Caco-2 (cell line): Measurements from ENCODE around the gene PHC1. TPM values are rescaled to one million over a fixed set of nuclear protein-coding genes. Genes with fewer than 3 reads are reported as not detected.

Experiments used
- BruUV-seq: library from RNA; stranded (reverse); fragments of 400-500 nt; replicated peaks from 2 replicates; lab custom pipeline; 2021; lab: Mats Ljungman, UMichigan
- CTCF ChIA-PET: fragments of 300-600 bp; sonication (Branson Sonifier 250); formaldehyde crosslinking; loops from one replicate; lab custom pipeline; 2022; ENCODE audit warnings: antibody characterized with exemption; lab: Charles Lee
- POLR2A ChIA-PET: fragments of 300-600 bp; sonication (Branson Sonifier 250); formaldehyde crosslinking; loops from one replicate; lab custom pipeline; 2022; ENCODE audit warnings: antibody characterized with exemption; lab: Charles Lee
- DNase-seq, 2 experiments: peaks; one replicate each; pipeline versions ENCODE4 v3.0.0 to v3.0.0-alpha.2; 2020 to 2022
- H3K27me3 ChIP-seq: replicated peaks from 2 replicates; pipeline ENCODE4 v1.6.0; 2011; ENCODE audit warnings: low read length; ENCODE audit not compliant: control insufficient read depth, insufficient read depth
- H3K36me3 ChIP-seq: 2 replicates; pipeline ENCODE4 v1.5.1; 2011; ENCODE audit warnings: low read length; ENCODE audit not compliant: control insufficient read depth, insufficient read depth
- H3K4me1 ChIP-seq: fragments of 250-450 bp; sonication (Bioruptor Pico); 2 replicates; pipeline ENCODE4 v1.5.1; 2020; ENCODE audit warnings: mild to moderate bottlenecking
- H3K4me3 ChIP-seq: 2 replicates; pipeline ENCODE4 v1.5.1; 2011; ENCODE audit warnings: low read depth, mild to moderate bottlenecking, control low read depth, low read length
- H3K9me3 ChIP-seq: fragments of 250-450 bp; sonication (Bioruptor Pico); 2 replicates; pipeline ENCODE4 v1.5.1; 2020; ENCODE audit warnings: mild to moderate bottlenecking, moderate library complexity
- H3K27ac Mint-ChIP-seq: one replicate; pipeline ENCODE4 v1.8.0; 2022; ENCODE audit warnings: mixed read lengths; ENCODE audit not compliant: unreplicated experiment
- H3K27me3 Mint-ChIP-seq: one replicate; pipeline ENCODE4 v1.8.0; 2022; ENCODE audit warnings: mixed read lengths; ENCODE audit not compliant: insufficient read depth, unreplicated experiment
- H3K36me3 Mint-ChIP-seq: one replicate; pipeline ENCODE4 v1.8.0; 2022; ENCODE audit warnings: mild to moderate bottlenecking, mixed read lengths; ENCODE audit not compliant: insufficient read depth, unreplicated experiment
- H3K4me1 Mint-ChIP-seq: one replicate; pipeline ENCODE4 v1.8.0; 2022; ENCODE audit warnings: low read depth, mixed read lengths; ENCODE audit not compliant: unreplicated experiment
- H3K4me3 Mint-ChIP-seq: one replicate; pipeline ENCODE4 v1.8.0; 2022; ENCODE audit warnings: mild to moderate bottlenecking, moderate library complexity, mixed read lengths; ENCODE audit not compliant: unreplicated experiment
- H3K9me3 Mint-ChIP-seq: one replicate; pipeline ENCODE4 v1.8.0; 2022; ENCODE audit warnings: mixed read lengths; ENCODE audit not compliant: unreplicated experiment
- CTCF ChIP-seq, 2 experiments: fragments of 200-600 bp in 1 of 2; IDR thresholded peaks; 1 replicate in 1 of 2; 2 replicates in 1 of 2; pipeline versions ENCODE4 v1.5.1 to v1.8.0; 2011 to 2022; ENCODE audit warnings: antibody characterized with exemption in 1 of 2, control low read depth in 1 of 2, inconsistent platforms in 1 of 2, low read depth in 1 of 2, low read length in 1 of 2, mild to moderate bottlenecking in 1 of 2, moderate library complexity in 1 of 2; ENCODE audit not compliant: insufficient read depth in 1 of 2, severe bottlenecking in 1 of 2, unreplicated experiment in 1 of 2
- intact Hi-C: fragments of 100-400 bp; cut with micrococcal nuclease; formaldehyde crosslinking; loops from one replicate; pipeline ENCODE4 v1.10.0; 2022; ENCODE audit not compliant: unreplicated experiment
- total RNA-seq: library from RNA; stranded (reverse); gene quantifications from 2 replicates; pipeline ENCODE4 v1.2.3, GENCODE V29; 2022

Gene PHC1
- total RNA-seq, 1 experiment from 2014 or later: 28.7 TPM

- DNase-seq: no peak
- Mint-ChIP-seq H3K27me3 (peaks cover 26% of the 10 kb centered on the region), H3K4me1 (no peaks in the 10 kb centered on the region), H3K9me3 (no peaks in the 10 kb centered on the region), H3K4me3 (no peak overlapping the region), H3K27ac (no peak overlapping the region), H3K36me3 (no peaks in the 10 kb centered on the region)
- Histone ChIP-seq H3K36me3 (no peaks in the 10 kb centered on the region), H3K9me3 (no peaks in the 10 kb centered on the region), H3K4me1 (no peaks in the 10 kb centered on the region), H3K4me3 (no peak overlapping the region), H3K27me3 (no peaks in the 10 kb centered on the region)
- intact Hi-C loops: no loop called here
- no TSS peak for BruUV-seq
- ChIA-PET CTCF (no interaction called here), POLR2A (no interaction called here)
- no peak for TF ChIP-seq CTCF (IDR thresholded peaks at IDR 0.05; ENCODE audit: insufficient read depth in 1 of 2, low read depth in 1 of 2, low read length in 1 of 2, severe bottlenecking in 1 of 2, unreplicated experiment in 1 of 2)
These were observed 43.2 kb upstream of the PHC1 start for GRCh38 chr12:8871068-8871467.

- BruUV-seq: no TSS peak
- no peaks in the 10 kb centered on the region for H3K36me3 ChIP-seq
- no peaks in the 10 kb centered on the region for H3K4me1 Mint-ChIP-seq
- no peaks in the 10 kb centered on the region for H3K9me3 Mint-ChIP-seq
- CTCF ChIA-PET: no interaction called here
- no peak overlapping the region for H3K27ac Mint-ChIP-seq
- no peak overlapping the region for H3K4me3 ChIP-seq
- peaks cover 22% of the 10 kb centered on the region for H3K27me3 Mint-ChIP-seq
- no peak for TF ChIP-seq CTCF (IDR thresholded peaks at IDR 0.05; ENCODE audit: insufficient read depth in 1 of 2, low read depth in 1 of 2, low read length in 1 of 2, severe bottlenecking in 1 of 2, unreplicated experiment in 1 of 2)
- H3K36me3 Mint-ChIP-seq: no peaks in the 10 kb centered on the region
- POLR2A ChIA-PET: no interaction called here
- intact Hi-C loops: no loop called here
- no peaks in the 10 kb centered on the region for H3K4me1 ChIP-seq
- no peak for DNase-seq
- H3K27me3 ChIP-seq: no peaks in the 10 kb centered on the region
- no peak overlapping the region for H3K4me3 Mint-ChIP-seq
- no peaks in the 10 kb centered on the region for H3K9me3 ChIP-seq
These were observed 37.4 kb upstream of the PHC1 start for GRCh38 chr12:8876887-8877286.

- no peak for TF ChIP-seq CTCF (IDR thresholded peaks at IDR 0.05; ENCODE audit: insufficient read depth in 1 of 2, low read depth in 1 of 2, low read length in 1 of 2, severe bottlenecking in 1 of 2, unreplicated experiment in 1 of 2)
- ChIA-PET CTCF (no interaction called here), POLR2A (no interaction called here)
- Mint-ChIP-seq H3K27ac (no peak overlapping the region), H3K4me3 (no peak overlapping the region), H3K36me3 (no peaks in the 10 kb centered on the region), H3K27me3 (peaks cover 9% of the 10 kb centered on the region), H3K9me3 (peaks cover 12% of the 10 kb centered on the region), H3K4me1 (peaks cover 6% of the 10 kb centered on the region)
- 0 out of 2 replicates have a peak, but pooled peaks cover 3% of the 10 kb centered on the region for H3K4me1 ChIP-seq
- intact Hi-C loops: no loop called here
- H3K9me3 ChIP-seq: peaks cover 19% of the 10 kb centered on the region
- H3K4me3 ChIP-seq: no peak overlapping the region
- no peak for DNase-seq
- no peaks in the 10 kb centered on the region for H3K27me3 ChIP-seq
- no peaks in the 10 kb centered on the region for H3K36me3 ChIP-seq
- BruUV-seq: no TSS peak
These were observed 27.6 kb upstream of the PHC1 start for GRCh38 chr12:8886502-8887284.
